Left kidney (tissue), 2 donors: ENCODE results near the gene CAPN8. TPM values are rescaled to one million over a fixed set of nuclear protein-coding genes. Genes with fewer than 3 reads are reported as not detected.

Source experiments
- DNase-seq: peaks from one replicate; pipeline ENCODE4 v3.0.0-alpha.2; 2013
- polyA plus RNA-seq: library from polyadenylated mRNA; unstranded; fragments of 120-200 nt; gene quantifications from one replicate; pipeline ENCODE4 v1.2.1, GENCODE V29; 2013; ENCODE audit not compliant: insufficient read length

Gene CAPN8
- polyA plus RNA-seq, 1 donor, result 2.3 TPM

- DNase-seq, result no peak
Observed at GRCh38 chr1:223657978-223658377, 7.5 kb downstream of the CAPN8 start.

- no peak for DNase-seq
Observed at GRCh38 chr1:223654083-223654482, 11.4 kb downstream of the CAPN8 start.

- DNase-seq, result no peak
Observed at GRCh38 chr1:223653431-223653830, 12.1 kb downstream of the CAPN8 start.

- DNase-seq, result no peak
Observed at GRCh38 chr1:223653015-223653414, 12.5 kb downstream of the CAPN8 start.

GRCh38 chr1:223652436-223652941, 13.0 kb downstream of the CAPN8 start:
- no peak for DNase-seq

- no peak for DNase-seq
Observed at GRCh38 chr1:223651291-223651991, 14.1 kb downstream of the CAPN8 start.

GRCh38 chr1:223650465-223650864, 15.0 kb downstream of the CAPN8 start:
- DNase-seq, result no peak

- no peak for DNase-seq
Observed at GRCh38 chr1:223649222-223649621, 16.3 kb downstream of the CAPN8 start.

- DNase-seq, result no peak
Observed at GRCh38 chr1:223647249-223647648, 18.3 kb downstream of the CAPN8 start.

GRCh38 chr1:223645903-223646302, 19.6 kb downstream of the CAPN8 start:
- no peak for DNase-seq

- DNase-seq, result no peak
Observed at GRCh38 chr1:223642237-223642636, 23.3 kb downstream of the CAPN8 start.

- DNase-seq, result no peak
Observed at GRCh38 chr1:223641523-223642039, 23.9 kb downstream of the CAPN8 start.

- no peak for DNase-seq
Observed at GRCh38 chr1:223639331-223639749, 26.2 kb downstream of the CAPN8 start.

- no peak for DNase-seq
Observed at GRCh38 chr1:223635236-223635635, 30.3 kb downstream of the CAPN8 start.

- no peak for DNase-seq
Observed at GRCh38 chr1:223634423-223634822, 31.1 kb downstream of the CAPN8 start.

- DNase-seq, result no peak
Observed at GRCh38 chr1:223631956-223632355, 33.5 kb downstream of the CAPN8 start.

- DNase-seq, result no peak
Observed at GRCh38 chr1:223631473-223631872, 34.0 kb downstream of the CAPN8 start.

- no peak for DNase-seq
Observed at GRCh38 chr1:223629126-223629457, 36.4 kb downstream of the CAPN8 start.

GRCh38 chr1:223628233-223629125, 37.0 kb downstream of the CAPN8 start:
- peak; percentile 38 for DNase-seq

GRCh38 chr1:223622132-223622842, 43.2 kb downstream of the CAPN8 start:
- DNase-seq, result peak; percentile 51

GRCh38 chr1:223621312-223621734, 44.2 kb downstream of the CAPN8 start:
- no peak for DNase-seq

- DNase-seq, result no peak
Observed at GRCh38 chr1:223620297-223620897, 45.1 kb downstream of the CAPN8 start.
